ENCODE data around the gene DPP6. TPM values are rescaled to one million over a fixed set of nuclear protein-coding genes. Genes with fewer than 3 reads are reported as not detected.

DPP6 gene
- total and polyA plus RNA-seq, 2 experiments from 2014 or later, result 0.21 TPM; not detected in 1

DNA sequence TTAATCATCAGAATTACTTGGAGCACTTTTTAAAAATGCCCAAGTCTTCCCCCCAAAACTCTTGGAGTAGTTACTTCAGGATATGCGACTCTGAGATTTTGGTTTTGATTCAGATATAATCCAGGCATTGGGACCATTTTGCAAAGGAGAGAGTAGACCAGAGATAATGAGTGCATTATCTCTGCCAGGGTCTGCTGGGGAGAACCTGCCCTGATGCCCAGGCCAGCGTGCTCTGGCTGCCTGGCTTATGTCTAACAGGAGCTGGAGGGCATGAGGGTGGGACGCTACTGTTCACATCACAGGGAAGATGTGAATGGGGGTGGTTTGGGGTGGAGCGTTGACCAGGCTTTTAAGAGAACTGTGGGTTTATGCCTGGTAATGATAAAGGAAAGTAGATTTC is 336.2 kb downstream of the DPP6 start:
- TF ChIP-seq, protein P1, sequence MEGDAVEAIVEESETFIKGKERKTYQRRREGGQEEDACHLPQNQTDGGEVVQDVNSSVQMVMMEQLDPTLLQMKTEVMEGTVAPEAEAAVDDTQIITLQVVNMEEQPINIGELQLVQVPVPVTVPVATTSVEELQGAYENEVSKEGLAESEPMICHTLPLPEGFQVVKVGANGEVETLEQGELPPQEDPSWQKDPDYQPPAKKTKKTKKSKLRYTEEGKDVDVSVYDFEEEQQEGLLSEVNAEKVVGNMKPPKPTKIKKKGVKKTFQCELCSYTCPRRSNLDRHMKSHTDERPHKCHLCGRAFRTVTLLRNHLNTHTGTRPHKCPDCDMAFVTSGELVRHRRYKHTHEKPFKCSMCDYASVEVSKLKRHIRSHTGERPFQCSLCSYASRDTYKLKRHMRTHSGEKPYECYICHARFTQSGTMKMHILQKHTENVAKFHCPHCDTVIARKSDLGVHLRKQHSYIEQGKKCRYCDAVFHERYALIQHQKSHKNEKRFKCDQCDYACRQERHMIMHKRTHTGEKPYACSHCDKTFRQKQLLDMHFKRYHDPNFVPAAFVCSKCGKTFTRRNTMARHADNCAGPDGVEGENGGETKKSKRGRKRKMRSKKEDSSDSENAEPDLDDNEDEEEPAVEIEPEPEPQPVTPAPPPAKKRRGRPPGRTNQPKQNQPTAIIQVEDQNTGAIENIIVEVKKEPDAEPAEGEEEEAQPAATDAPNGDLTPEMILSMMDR (IDR thresholded peaks at IDR 0.05; ENCODE audit: low read depth, low read length), result no peak
- no peaks in the 10 kb centered on the region for H3K9me3 ChIP-seq (ENCODE audit: low read depth)

GRCh38 chr7:154388999-154389398 is 336.8 kb downstream of the DPP6 start:
- H3K27ac ChIP-seq, result no peak overlapping the region
- DNase-seq (ENCODE audit: low read depth in 1 of 2, low spot score in 1 of 2), result no peak
- no peaks in the 10 kb centered on the region for H3K36me3 ChIP-seq
- no peaks in the 10 kb centered on the region for H3K4me1 ChIP-seq (ENCODE audit: low read depth)
- TF ChIP-seq, protein P1 (IDR thresholded peaks at IDR 0.05; ENCODE audit: low read depth, low read length), result no peak
- no peaks in the 10 kb centered on the region for H3K9me3 ChIP-seq (ENCODE audit: low read depth)
- H3K27me3 ChIP-seq, result no peaks in the 10 kb centered on the region
- no peak overlapping the region for H3K4me3 ChIP-seq

More for the DNA sequence above, 336.2 kb downstream of the DPP6 start:
- Histone ChIP-seq H3K36me3 (no peaks in the 10 kb centered on the region), H3K27ac (no peak overlapping the region), H3K4me1 (ENCODE audit: low read depth) (no peaks in the 10 kb centered on the region), H3K27me3 (no peaks in the 10 kb centered on the region), H3K4me3 (no peak overlapping the region)
- no peak for DNase-seq (ENCODE audit: low read depth in 1 of 2, low spot score in 1 of 2)

DNA sequence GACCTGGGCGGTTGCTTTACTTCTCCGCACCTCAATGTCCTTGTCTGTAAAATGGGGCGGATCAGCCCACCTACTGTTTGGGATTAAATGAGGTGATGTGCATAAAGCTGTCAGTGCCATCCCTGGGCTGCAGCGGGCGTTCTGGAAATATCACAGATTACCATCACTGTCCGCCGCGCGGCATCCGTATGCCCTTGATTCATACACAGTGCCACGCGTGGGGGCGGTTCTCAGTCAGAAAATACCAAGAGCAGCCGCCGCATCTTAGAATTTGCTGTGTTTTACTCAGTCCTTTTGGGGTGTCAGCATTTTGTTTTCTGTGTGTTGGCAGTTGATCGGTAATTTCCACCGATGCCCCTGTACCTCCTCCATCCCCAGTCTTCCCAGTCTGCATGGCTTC is 338.8 kb downstream of the DPP6 start:
- DNase-seq (ENCODE audit: low read depth in 1 of 2, low spot score in 1 of 2), result no peak
- H3K4me3 ChIP-seq, result no peak overlapping the region
- no peaks in the 10 kb centered on the region for H3K36me3 ChIP-seq
- no peaks in the 10 kb centered on the region for H3K27me3 ChIP-seq
- TF ChIP-seq, protein P1 (IDR thresholded peaks at IDR 0.05; ENCODE audit: low read depth, low read length), result no peak
- H3K9me3 ChIP-seq (ENCODE audit: low read depth), result no peaks in the 10 kb centered on the region
- H3K4me1 ChIP-seq (ENCODE audit: low read depth), result no peaks in the 10 kb centered on the region
- H3K27ac ChIP-seq, result no peak overlapping the region

DNA sequence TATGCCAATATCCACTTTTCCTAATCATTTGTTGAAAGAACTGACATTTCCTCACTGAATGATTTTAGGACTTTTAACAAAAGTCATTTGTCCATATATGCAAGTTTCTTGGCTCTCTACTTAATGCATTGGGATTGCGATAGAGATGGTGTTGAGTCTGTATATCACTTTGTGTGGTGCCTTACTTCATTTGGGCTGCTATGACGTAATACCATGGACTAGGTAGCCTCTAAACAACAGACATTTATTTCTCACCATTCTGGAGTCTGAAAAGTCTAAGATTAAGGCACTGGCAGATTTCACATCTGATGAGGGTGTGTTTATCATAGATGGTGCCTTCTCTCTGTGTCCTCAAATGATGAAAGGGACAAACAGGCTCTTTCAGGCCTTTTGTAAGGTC is 342.6 kb downstream of the DPP6 start:
- Histone ChIP-seq H3K27me3 (no peaks in the 10 kb centered on the region), H3K9me3 (ENCODE audit: low read depth) (no peaks in the 10 kb centered on the region), H3K36me3 (no peaks in the 10 kb centered on the region), H3K4me3 (no peak overlapping the region), H3K4me1 (ENCODE audit: low read depth) (no peaks in the 10 kb centered on the region), H3K27ac (no peak overlapping the region)
- no peak for DNase-seq (ENCODE audit: low read depth in 1 of 2, low spot score in 1 of 2)
- TF ChIP-seq, protein P1 (IDR thresholded peaks at IDR 0.05; ENCODE audit: low read depth, low read length), result no peak

DNA sequence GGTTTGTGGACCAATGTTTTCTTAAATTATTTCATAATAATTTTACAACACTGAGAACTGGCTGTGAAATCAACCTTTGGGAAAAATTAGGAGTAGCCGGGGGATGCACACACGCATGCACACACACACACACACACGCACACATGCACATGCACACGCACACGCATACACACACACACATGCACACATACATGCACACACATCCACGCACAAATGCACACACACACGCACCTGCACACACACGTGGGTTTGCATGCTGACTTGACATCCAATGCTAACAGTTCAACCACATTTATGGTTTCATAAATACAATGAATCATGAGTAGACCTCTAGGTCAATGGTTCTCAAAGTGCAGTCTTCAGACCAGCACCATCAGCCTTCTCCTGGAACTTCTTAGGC is 354.1 kb downstream of the DPP6 start:
- H3K4me1 ChIP-seq (ENCODE audit: low read depth), result no peaks in the 10 kb centered on the region
- no peak overlapping the region for H3K4me3 ChIP-seq
- DNase-seq (ENCODE audit: low read depth in 1 of 2, low spot score in 1 of 2), result no peak
- H3K36me3 ChIP-seq, result no peaks in the 10 kb centered on the region
- no peak overlapping the region for H3K27ac ChIP-seq
- TF ChIP-seq, protein P1 (IDR thresholded peaks at IDR 0.05; ENCODE audit: low read depth, low read length), result no peak
- no peaks in the 10 kb centered on the region for H3K9me3 ChIP-seq (ENCODE audit: low read depth)
- no peaks in the 10 kb centered on the region for H3K27me3 ChIP-seq

Data from cardiac muscle cell (in vitro differentiated cells and primary cell).